Stomach smooth muscle (tissue), 2 donors: Measurements from ENCODE around the gene DCDC1.
"Not testable (repeated sequence)": the region's sequence is repeated elsewhere in the genome, so short reads cannot be mapped to it uniquely, and the experiment has no call there.

Experiments
- H3K27ac ChIP-seq: one replicate; pipeline ENCODE4 v1.7.0; 2013; ENCODE audit warnings: mild to moderate bottlenecking, low read length, inconsistent platforms
- H3K27me3 ChIP-seq, 2 donors: one replicate each; pipeline ENCODE4 v1.7.0; 2013; ENCODE audit warnings: low read length in 2 of 2; ENCODE audit not compliant: insufficient read depth in 2 of 2, control insufficient read depth in 1 of 2
- H3K36me3 ChIP-seq, 2 donors: one replicate each; pipeline ENCODE4 v1.7.0; 2013; ENCODE audit warnings: low read length in 2 of 2; ENCODE audit not compliant: control insufficient read depth in 2 of 2, insufficient read depth in 2 of 2
- H3K4me1 ChIP-seq: one replicate; pipeline ENCODE4 v1.7.0; 2013; ENCODE audit warnings: low read length; ENCODE audit not compliant: control insufficient read depth, insufficient read depth
- H3K4me3 ChIP-seq, 2 donors: one replicate each; pipeline ENCODE4 v1.7.0; 2013; ENCODE audit warnings: low read length in 2 of 2
- H3K9ac ChIP-seq, 2 donors: one replicate each; pipeline ENCODE4 v1.7.0; 2013; ENCODE audit warnings: low read length in 2 of 2, mild to moderate bottlenecking in 1 of 2
- H3K9me3 ChIP-seq, 2 donors: one replicate each; pipeline ENCODE4 v1.7.0; 2013; ENCODE audit warnings: low read length in 2 of 2; ENCODE audit not compliant: control insufficient read depth in 2 of 2
- donor health status: healthy.
- donor health status: Pancreatic carcinoma.

The DCDC1 gene

DNA sequence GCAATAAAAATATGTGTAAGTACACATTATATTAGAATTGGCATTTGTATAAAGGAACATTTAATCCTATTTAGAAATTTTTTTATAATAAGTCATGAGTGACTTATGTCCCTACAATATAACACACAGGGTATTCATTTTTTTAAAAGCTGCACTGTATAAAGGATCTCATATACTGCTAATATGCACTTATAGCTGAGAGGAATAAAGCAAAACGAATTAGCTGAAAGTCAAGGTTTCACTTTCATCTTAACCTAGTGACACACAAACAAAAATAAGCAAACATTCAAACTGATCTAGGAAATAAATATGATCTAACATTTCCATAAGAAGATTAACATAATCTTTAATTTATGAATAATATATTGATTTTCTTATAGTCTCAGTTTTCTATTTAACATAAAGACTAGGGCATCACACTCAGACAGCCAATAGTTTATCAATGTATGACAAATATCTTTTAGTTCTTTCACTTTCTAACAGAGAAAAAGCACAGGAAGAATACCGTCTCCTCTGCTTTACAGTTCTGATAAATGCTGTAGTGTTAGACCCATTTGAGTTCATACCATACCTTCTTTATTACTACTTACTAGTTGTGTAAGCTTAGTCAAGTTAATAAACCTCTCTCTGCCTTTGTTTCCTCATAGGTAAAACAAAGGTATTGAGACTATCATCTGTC, 42.9 kb downstream of the DCDC1 start:
- H3K27me3 ChIP-seq: no peaks in the 10 kb centered on the region
- H3K4me3 ChIP-seq: no peak overlapping the region
- H3K4me1 ChIP-seq: no peaks in the 10 kb centered on the region
- H3K9me3 ChIP-seq: no peaks in the 10 kb centered on the region
- H3K36me3 ChIP-seq: no peaks in the 10 kb centered on the region
- H3K9ac ChIP-seq: no peak overlapping the region
- no peak overlapping the region for H3K27ac ChIP-seq

DNA sequence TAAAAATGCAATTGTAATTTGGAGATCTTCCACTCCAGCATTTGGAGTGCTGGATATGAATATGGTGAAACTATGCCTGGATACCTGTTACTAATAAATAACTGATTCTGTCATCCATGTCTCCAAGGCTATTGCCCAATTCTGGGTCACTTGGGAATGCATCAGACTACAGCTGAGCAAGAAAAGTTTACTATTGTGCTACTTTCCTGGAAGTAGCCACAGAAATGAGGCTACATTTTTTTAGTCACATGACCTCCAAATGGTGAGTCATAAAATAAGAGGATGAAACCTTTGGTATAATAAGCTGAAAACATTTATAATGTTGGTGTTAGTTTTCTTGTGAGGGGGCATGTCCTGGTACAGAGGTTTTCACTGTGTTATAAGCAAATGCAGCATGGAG, 44.4 kb downstream of the DCDC1 start:
- no peak overlapping the region for H3K27ac ChIP-seq
- no peaks in the 10 kb centered on the region for H3K27me3 ChIP-seq
- H3K4me1 ChIP-seq: no peaks in the 10 kb centered on the region
- no peaks in the 10 kb centered on the region for H3K9me3 ChIP-seq
- no peak overlapping the region for H3K4me3 ChIP-seq
- no peaks in the 10 kb centered on the region for H3K36me3 ChIP-seq
- no peak overlapping the region for H3K9ac ChIP-seq

DNA sequence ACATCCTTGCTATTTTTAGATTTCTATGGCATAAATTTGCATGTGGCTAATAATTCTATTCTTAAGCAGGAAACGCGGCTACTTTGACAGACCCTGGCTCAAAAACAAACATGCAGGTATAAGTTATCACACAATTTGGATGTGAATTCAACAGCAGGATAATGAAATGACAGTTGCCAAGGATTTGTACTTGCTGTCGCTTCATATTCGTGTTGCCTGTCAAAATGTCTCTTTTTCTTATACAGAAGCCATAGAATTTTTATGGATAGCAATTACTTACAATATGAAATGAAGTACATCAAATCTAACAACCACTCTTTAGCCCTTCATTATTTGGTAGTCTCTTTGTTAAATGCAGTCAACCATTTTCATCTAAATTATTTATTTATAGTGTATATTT, 46.4 kb downstream of the DCDC1 start:
- Histone ChIP-seq H3K27me3 (no peaks in the 10 kb centered on the region), H3K9ac (no peak overlapping the region), H3K4me1 (no peaks in the 10 kb centered on the region), H3K27ac (no peak overlapping the region), H3K9me3 (no peaks in the 10 kb centered on the region), H3K4me3 (no peak overlapping the region), H3K36me3 (no peaks in the 10 kb centered on the region)

DNA sequence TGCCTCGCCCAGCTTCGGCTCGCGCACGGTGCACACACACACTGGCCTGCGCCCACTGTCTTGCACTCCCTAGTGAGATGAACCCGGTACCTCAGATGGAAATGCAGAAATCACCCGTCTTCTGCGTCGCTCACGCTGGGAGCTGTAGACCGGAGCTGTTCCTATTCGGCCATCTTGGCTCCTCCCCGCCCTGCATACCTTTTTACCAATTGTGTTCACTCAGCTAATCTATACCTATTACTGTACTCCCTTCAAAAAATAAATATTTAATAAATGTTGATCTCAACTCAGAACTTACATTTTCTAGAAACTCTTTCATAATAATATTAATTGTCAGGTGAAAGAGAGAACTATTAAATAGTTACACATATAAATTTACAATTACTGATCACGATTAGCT, 48.0 kb downstream of the DCDC1 start:
- H3K9me3 ChIP-seq, H3K9ac ChIP-seq, H3K27ac ChIP-seq, H3K4me1 ChIP-seq, H3K27me3 ChIP-seq, H3K36me3 ChIP-seq, H3K4me3 ChIP-seq: not testable (repeated sequence)

DNA sequence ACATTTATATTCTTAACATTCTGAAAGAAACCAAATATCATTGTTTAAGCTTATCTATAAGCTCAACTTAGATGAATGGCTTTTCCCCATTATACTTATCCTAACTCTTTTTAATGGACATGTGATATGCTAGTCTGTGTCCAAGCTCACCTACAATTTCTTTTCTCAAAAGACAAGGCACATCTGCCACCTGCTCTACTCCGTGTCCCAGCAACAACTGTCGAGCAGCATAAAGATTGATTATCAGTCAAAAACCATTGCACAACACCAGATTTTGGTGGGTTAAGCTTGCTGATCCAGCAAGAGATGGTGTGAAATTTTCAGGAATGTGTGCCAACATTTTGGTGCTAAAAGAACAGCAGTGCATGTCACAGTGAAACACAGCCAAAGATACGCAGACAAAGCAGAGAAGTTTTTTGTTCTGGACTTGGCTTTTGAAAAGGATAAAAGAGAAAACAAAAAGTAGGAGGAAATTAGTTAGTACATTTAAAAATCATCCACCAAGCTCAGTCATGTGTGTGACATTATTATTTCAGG, 65.8 kb downstream of the DCDC1 start:
- Histone ChIP-seq H3K9ac (no peak overlapping the region), H3K27me3 (no peaks in the 10 kb centered on the region), H3K36me3 (no peaks in the 10 kb centered on the region), H3K9me3 (no peaks in the 10 kb centered on the region), H3K4me1 (no peaks in the 10 kb centered on the region), H3K27ac (no peak overlapping the region), H3K4me3 (no peak overlapping the region)

DNA sequence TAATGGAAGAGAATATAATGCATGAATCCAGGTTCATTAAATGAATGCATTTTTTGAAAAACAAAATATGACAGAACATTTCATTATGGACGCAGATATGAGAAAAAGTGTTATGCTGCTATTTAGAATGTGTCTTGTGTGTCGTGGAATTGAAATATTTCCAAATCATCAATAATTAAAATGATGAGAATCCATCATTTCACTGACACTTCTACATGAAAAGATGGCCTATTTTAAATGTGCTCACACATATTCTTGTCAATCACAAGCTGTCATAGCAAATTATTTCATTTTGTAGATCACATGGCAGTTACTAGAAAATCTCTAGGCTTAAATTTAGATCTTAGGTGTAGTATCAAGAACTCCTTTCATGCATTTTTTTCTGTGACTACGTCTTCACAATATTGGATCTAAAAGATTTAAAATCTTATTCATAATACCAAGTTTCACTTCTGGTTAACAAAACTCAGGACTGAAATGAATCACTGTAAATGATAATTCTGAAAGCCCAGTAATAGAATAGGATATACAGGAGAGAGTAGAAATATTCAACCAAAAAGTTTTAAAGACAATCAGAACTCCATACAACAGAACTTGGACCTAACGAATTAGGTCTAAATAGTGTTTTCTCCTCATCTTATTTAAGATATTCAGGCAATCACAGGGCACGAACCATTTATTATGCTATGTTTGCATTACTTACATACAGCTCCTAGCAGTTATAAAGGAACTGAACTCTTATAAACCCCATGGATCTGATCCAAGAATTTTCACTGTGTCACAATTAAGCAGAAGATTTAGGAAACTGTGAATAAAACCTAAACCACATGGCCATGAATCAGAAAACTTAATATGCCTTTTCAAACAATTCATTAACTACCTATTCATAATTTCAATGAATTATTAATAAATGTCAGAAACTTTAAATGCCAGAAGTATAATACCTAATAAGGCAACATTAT, 67.7 kb downstream of the DCDC1 start:
- no peak overlapping the region for H3K27ac ChIP-seq
- H3K36me3 ChIP-seq: no peaks in the 10 kb centered on the region
- no peaks in the 10 kb centered on the region for H3K4me1 ChIP-seq
- H3K9me3 ChIP-seq: no peaks in the 10 kb centered on the region
- H3K9ac ChIP-seq: no peak overlapping the region
- H3K27me3 ChIP-seq: no peaks in the 10 kb centered on the region
- H3K4me3 ChIP-seq: no peak overlapping the region

DNA sequence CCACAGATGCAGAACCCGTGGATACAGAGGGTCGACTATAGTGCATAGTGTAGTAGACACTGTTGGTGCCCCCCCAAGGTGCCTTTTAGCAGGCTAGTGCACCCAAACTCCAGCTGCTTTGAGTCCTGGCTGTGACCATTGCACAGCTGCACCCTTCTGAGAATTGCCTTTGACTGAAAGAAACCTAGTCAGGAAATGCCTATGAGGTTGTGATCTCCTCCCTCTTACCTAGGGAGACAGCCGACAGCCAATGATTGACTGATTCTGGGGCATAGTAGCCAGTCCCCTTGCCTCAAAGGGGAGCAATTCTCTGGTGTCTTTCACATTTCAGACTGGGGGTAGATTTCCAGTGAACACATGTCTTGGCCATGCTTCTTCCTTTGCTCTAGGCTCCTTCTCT, 74.2 kb downstream of the DCDC1 start:
- Histone ChIP-seq H3K4me3 (no peak overlapping the region), H3K9me3 (no peaks in the 10 kb centered on the region), H3K36me3 (no peaks in the 10 kb centered on the region), H3K27me3 (no peaks in the 10 kb centered on the region), H3K9ac (no peak overlapping the region), H3K4me1 (no peaks in the 10 kb centered on the region), H3K27ac (no peak overlapping the region)

DNA sequence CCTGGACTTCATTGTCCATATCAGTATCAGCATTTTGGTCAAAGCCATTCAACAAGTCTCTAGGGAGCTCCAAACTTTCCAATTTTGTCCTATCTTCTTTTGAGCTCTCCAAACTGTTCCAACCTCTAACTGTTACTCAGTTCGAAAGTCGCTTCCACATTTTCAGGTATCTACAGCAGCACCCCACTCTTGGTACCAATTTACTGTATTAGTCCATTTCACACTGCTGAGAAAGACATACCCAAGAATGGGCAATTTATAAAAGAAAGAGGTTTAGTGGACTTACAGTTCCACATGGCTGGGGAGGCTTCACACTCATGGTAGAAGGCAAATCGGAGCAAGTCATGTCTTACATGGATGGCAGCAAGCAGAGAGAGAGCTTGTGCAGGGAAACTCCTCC, 96.0 kb downstream of the DCDC1 start:
- H3K27ac ChIP-seq, H3K27me3 ChIP-seq, H3K9ac ChIP-seq, H3K36me3 ChIP-seq, H3K4me3 ChIP-seq, H3K9me3 ChIP-seq, H3K4me1 ChIP-seq: not testable (repeated sequence)

DNA sequence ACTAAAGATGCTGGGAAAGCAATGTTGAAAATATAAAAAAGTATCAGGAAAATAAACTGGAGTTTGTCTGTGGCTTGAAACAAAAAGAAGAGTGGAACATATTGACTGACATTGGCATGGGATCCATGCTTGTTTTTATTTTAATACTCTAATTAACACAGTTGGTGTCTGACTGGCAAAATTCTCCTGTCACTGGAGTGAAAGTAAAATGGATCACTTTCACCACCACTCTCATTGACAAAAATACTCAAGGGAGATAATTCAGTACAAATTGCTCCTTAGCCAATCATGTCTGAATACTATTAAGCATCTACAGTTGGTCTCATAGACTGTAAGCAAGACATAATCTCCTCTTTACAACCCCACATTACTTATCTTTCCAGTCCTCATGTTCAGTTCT, 101.8 kb downstream of the DCDC1 start:
- no peak overlapping the region for H3K9ac ChIP-seq
- H3K4me1 ChIP-seq: no peaks in the 10 kb centered on the region
- H3K36me3 ChIP-seq: no peaks in the 10 kb centered on the region
- H3K9me3 ChIP-seq: no peaks in the 10 kb centered on the region
- H3K27ac ChIP-seq: no peak overlapping the region
- H3K27me3 ChIP-seq: no peaks in the 10 kb centered on the region
- no peak overlapping the region for H3K4me3 ChIP-seq

DNA sequence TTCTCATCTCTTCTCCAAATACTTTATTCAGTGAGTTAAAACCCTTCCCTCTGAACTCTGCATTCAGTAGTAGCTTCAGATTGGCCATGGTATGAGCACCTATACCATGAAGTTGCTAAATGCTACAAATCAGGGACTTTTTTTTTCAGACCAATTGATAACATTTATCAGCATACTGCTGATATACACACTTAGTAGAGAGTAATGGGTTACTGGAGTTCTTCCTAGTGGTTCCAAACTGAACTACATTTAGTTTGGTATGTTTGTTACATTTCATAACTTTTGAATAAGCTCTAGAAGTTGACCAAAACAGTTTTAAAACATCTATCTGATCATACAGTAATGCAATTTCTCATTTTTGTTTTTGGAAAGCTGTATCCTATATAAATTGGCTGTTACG, 104.7 kb downstream of the DCDC1 start:
- H3K9me3 ChIP-seq: no peaks in the 10 kb centered on the region
- no peaks in the 10 kb centered on the region for H3K27me3 ChIP-seq
- no peak overlapping the region for H3K4me3 ChIP-seq
- no peak overlapping the region for H3K27ac ChIP-seq
- no peaks in the 10 kb centered on the region for H3K36me3 ChIP-seq
- H3K4me1 ChIP-seq: no peaks in the 10 kb centered on the region
- H3K9ac ChIP-seq: no peak overlapping the region

DNA sequence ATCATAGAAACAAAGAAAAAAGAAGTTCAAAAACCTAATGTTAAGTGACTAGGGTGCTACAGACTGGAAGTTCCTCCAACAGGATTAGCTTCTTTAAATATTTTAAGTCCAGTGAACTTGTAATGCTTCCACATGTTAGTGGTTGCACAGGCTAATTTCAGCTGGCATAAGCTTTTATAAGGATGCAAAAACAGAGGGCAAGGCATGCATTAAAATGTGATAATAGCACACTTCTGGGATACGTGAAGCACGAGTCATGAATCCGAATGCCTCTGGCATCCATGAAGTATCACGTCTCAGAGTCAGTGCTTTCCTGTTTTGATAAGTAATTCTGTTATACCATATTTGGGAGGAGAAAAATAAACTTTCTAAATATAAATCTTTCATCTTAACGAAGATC, 106.8 kb downstream of the DCDC1 start:
- H3K4me3 ChIP-seq: no peak overlapping the region
- H3K36me3 ChIP-seq: no peaks in the 10 kb centered on the region
- no peak overlapping the region for H3K27ac ChIP-seq
- H3K9me3 ChIP-seq: no peaks in the 10 kb centered on the region
- H3K4me1 ChIP-seq: no peaks in the 10 kb centered on the region
- no peaks in the 10 kb centered on the region for H3K27me3 ChIP-seq
- H3K9ac ChIP-seq: no peak overlapping the region
